Hindlimb muscle (tissue), 1 donor: ENCODE measurements around the gene DGUOK. TPM values are rescaled to one million over a fixed set of nuclear protein-coding genes. Genes with fewer than 3 reads are reported as not detected.
A peak's percentile ranks its signal among the peaks of the same experiment; 100 is the strongest.

Experiments
- DNase-seq: peaks from one replicate; pipeline ENCODE4 v3.0.0-alpha.2; 2013
- polyA plus RNA-seq: library from polyadenylated mRNA; unstranded; fragments of 120-200 nt; gene quantifications from one replicate; pipeline ENCODE4 v1.2.1, GENCODE V29; 2013; ENCODE audit not compliant: insufficient read length

The DGUOK gene
- polyA plus RNA-seq, 1 donor, result 37.4 TPM

- no peak for DNase-seq
Observed at GRCh38 chr2:73999881-74000597, 73.4 kb downstream of the DGUOK start.

GRCh38 chr2:74000666-74001065 is 74.0 kb downstream of the DGUOK start:
- no peak for DNase-seq

DNA sequence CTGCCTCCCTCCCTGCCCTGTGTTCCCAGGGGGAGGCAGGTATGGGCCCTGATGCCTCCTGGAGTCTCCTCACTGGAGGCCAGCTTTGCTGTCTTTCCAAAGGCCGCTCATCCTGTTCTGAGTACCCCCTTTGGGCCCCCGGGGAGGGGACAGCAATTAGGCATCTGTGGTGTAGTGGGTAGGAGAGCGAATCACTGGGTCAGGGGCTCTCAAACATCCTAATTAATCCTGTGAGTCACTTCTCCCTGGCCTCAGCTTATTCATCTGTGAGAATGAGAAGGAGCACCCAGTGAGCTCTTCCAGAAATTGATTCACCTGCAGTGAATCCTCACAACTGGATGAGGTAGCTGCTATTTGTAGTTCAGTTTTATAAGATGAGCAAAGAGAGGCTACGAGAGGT is 74.4 kb downstream of the DGUOK start:
- no peak for DNase-seq

- DNase-seq, result no peak
Observed at GRCh38 chr2:74001781-74002504, 75.3 kb downstream of the DGUOK start.

- DNase-seq, result peak; percentile 91
Observed at GRCh38 chr2:74002505-74003421, 76.1 kb downstream of the DGUOK start.

GRCh38 chr2:74003494-74004211 is 77.0 kb downstream of the DGUOK start:
- no peak for DNase-seq

- no peak for DNase-seq
Observed at GRCh38 chr2:74004212-74005182, 77.8 kb downstream of the DGUOK start.

GRCh38 chr2:74005786-74006185 is 79.1 kb downstream of the DGUOK start:
- DNase-seq, result no peak

DNA sequence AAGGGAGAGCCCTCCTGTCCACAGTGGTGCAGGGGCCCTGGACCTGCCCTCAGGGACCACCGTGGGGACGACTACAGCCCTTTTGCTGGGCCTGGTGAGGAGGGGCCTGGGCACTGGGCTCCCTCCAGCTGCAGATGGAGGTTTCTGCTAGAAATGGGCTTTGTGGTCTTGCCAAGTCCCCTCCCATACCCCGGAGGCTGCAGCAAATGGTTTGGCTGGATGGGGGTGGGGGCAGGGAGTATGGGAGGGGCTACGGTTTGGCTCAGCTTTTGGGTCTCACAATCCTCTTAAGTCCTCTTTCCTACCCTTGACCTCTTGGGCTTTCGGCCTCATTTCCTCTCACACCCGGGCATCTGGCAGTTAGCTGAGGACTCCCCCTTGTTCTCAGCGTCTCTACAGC is 79.8 kb downstream of the DGUOK start:
- no peak for DNase-seq

- no peak for DNase-seq
Observed at GRCh38 chr2:74007121-74007520, 80.4 kb downstream of the DGUOK start.

DNA sequence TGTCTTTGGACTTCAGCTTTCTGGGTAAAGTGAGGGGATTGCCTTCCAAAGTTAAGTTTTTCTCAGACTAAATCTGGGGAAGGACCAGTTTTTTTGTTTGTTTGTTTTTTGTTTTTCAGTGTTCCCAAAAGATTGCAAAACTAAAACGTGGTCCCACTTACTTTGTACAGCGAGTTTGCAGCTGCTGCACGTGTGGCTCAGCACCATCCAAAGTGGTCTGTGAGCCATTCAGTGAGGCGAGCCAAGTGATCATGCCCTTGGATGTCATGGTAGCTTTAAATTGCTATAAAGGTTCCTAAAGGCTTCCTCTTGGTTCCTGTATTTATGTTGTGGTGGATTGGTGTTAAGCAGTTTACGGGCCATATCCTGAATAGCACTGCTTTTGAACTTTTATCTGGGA is 81.0 kb downstream of the DGUOK start:
- no peak for DNase-seq

Other genes starting within 250 kb of the DGUOK start
- gene TPRKB, start 189.5 kb upstream of the DGUOK start, polyA plus RNA-seq, result 37.3 TPM
- 16.3 TPM for gene DUSP11, start 146.8 kb upstream of the DGUOK start, polyA plus RNA-seq
- not detected for gene C2orf78, start 142.7 kb upstream of the DGUOK start, polyA plus RNA-seq
- 40.3 TPM for gene STAMBP, start 97.9 kb upstream of the DGUOK start, polyA plus RNA-seq
- 5.3 TPM for gene ACTG2, start 33.9 kb upstream of the DGUOK start, polyA plus RNA-seq
- gene TET3, start 58.0 kb downstream of the DGUOK start, polyA plus RNA-seq, result 11.4 TPM
- 23.7 TPM for gene BOLA3, start 221.0 kb downstream of the DGUOK start, polyA plus RNA-seq